CD4-positive, alpha-beta T cell treated with Interleukin-6 at 100 ng/mL for 8 hours (primary cell): ENCODE measurements around the gene SERPINA6.
"Not testable (repeated sequence)": the region's sequence is repeated elsewhere in the genome, so short reads cannot be mapped to it uniquely, and the experiment has no call there.

Experiments used
- DNase-seq: peaks from one replicate; pipeline ENCODE4 v3.0.0-alpha.2; 2020; ENCODE audit warnings: mixed read lengths, low spot score

Gene SERPINA6

DNA sequence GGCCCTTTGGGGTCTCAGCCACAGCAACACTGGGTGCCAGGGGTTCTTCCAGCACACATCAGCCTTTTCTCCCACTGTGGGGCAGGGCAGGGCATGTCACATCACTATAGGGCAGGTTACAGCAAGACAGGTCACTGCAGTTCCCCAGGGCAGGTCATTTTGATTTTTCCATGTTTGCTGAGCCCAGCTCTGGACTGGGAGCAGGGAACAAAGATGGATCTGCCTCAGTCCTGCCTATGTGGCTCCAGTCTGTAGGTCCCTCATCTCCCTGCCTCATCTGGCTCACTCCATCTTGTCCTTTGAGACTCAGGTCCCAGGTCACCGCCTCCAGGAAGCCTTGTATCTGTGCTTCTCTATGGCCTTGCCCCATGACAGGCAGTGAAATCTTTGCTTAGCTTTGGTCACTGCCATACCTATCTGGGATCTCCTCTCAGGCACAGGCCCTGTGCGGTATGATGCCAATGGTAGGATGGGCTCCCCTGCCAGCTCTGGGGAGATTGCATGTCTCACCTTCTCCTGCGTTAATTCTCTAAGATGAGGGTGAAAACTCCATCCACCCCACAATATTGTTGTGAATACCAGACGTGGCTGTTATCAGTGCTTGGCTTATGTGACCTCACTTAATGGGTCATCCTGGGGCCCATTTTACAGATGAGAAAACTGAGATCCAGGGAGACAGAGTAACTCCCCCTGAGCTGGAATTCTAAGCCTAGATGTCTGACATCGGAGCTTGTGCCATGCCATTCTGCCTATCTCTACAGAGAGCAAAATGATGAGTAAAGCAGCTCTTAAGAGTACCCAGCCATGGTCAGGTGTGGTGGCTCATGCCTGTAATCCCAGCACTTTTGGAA lies 1.5 kb downstream of the SERPINA6 start:
- DNase-seq = no peak

DNA sequence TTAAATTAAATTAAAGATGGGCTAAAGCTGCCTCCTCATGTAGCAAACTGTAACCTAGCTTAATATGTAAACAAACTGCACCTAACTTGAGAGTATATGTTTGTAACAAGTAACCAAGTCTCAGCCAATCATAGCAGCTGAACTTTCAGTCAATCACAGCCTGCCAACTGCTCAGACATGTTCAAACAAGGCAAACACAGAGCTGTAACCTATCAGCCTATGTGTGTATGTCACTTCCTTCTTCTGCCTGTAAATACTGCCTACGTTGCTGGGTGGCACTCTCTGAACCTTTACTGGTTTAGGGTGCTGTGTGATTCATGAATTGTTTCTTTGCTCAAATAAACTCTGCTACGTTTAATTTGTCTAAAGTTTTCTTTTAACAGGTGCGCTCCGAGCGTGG lies 2.9 kb downstream of the SERPINA6 start:
- DNase-seq = no peak

DNA sequence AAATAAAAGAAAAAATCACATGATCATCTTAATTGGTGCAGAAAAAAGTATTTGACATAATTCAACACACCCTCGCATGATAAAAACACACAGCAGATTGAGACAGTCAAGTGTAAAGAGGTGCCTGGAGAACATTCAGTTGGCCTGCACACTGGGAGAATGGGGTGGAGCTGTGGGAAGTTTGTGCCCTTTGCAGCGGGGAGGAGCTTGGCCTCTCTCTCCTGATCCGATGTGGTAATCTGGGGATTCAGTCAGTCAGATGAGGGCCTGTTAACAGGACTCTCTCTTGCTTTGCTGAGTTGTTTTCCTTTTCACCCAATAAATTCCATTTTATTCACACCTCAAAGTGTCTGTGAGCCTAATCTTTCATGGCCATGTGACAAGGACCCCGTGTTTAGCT lies 5.9 kb downstream of the SERPINA6 start:
- no peak for DNase-seq

DNA sequence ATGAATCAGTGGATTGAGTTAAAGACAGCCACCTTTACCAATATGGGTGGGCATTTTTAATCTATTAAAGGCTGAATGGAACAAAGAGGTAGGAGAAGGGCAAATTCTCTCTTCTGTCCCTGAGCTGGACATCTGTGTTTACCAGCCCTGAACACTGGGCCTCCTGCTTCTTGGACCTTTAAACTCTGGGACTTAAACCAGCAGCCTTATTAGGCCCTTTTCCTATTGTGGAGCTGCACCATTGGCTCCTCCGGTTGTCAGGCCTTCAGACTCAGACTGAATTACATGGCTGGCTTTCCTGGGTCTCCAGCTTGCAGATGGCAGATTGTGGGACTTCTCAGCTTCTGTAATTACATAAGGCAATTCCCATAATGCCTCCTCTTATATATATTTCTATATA lies 6.4 kb downstream of the SERPINA6 start:
- no peak for DNase-seq

DNA sequence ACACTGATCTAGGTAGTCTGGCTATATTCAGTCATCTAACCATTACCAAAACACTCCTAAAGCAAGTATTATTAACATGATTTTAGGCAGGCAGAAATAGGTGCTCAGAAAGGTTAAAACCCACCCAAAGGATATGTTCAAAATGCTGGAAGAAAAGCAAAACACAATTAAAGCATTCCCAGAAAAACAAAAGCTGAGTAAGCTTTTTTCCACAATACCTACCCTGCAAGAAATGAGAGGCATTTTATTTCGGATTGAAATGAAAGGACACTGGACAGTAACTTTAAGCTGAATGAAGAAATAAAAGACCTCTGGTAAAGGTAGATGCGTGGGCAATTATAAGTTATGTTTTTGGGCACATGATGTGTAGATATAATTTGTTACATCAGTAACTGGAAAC lies 8.2 kb downstream of the SERPINA6 start:
- DNase-seq = no peak

DNA sequence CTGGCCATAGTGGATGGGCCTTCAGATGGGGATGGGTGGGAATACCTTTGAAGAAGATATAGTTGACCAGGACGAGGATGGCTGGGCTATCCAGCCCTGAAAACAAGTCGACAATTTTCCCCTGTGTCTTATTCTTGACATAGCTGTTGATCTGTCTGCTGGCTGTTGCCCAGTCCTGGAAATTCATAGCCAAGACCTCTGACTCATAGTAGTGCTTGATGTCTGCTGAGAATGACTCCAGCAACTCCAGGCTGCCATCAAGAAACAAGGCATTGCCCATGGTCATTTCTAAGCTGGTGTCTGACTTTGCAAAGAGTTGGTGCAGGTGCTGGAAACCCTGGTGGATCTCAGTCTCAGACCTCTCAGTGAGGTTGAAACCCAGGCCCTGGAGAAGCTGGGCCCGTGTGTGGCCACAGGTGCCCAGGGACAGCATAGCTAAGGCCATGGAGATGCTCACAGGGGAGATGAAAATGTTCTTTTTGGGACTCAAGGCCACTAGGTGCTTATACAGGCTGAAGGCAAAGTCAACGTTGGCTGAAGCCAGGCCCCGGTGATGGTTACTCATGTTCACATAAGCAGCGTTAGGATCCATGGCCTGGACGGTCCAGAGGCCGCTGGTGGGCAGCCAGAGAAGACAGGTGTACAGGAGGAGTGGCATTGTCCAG lies 9.0 kb downstream of the SERPINA6 start:
- no peak for DNase-seq

DNA sequence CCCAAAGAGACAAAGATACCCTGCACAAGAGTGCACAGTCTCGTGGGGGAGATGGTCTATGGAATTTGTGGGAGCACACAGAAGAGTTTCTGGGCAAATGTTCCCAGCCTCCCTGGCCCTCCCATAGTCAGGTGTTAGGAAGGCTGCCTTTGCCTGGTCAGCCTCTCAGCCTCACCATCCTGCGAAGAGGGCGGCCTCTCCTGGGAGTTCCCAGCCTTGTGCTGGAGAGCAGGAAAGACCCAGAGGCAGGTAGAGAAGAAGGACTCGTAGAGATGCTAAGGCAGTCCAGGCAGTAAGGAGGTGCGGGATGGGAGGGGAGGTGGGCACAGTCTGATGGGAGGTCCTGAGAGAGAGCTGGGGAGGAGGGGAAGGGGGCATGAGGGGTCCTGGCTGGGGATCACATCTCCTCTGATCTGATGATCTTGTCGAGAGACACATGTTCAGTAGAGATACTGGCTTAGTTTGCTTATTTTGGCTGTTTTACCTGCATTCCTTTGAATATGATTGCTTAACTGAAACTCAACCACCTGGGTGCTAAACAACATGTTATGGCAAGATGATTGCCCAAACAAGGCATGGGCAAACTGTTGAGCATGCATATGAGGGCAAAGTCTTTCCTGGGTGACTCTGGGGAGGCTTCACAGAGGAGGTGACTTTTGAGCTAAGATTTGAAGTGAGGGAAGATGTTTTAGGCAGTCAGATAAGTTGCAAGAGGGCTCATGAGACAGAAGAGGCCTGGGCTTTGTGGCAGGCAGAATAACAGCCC lies 10.5 kb downstream of the SERPINA6 start:
- no peak for DNase-seq

DNA sequence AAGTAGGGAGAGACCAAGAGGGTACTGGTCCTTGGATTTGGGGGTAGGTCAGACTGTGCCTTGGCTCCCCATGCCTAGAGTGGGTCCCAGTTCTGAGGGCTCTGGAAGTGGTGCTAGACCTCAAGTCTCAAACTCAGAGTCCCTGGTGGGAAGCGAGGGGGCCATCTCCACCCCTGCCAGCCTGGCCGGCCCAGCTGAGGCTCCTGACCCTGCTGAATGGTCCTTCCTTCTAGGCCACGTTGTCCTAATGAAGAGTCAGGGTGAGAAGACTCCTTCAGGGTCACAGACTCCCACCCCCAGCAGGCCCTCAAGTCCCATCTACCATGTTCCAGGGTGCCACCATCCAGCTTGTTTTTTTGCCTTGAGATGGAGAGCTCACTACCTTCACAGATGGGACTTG lies 12.9 kb downstream of the SERPINA6 start:
- DNase-seq = no peak

DNA sequence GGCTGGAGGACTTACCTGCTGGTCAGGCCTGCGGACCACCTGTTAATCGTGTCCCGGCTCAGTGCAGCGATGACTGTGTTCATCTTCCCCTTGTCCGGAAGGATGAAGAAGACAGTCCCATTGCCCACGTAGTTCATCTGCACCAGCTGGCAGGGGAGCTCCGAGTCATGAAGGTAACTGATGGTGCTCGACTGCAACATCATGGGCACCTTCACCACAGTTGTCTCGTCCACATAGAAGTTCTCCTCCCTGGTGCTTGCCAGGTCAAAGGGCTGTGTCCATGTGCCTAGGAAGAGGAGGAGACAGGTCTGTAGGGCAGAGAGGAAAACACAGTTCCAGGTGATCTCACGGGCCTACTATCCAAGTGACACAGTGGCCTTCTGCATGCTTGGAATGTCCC lies 13.4 kb downstream of the SERPINA6 start:
- DNase-seq = no peak

DNA sequence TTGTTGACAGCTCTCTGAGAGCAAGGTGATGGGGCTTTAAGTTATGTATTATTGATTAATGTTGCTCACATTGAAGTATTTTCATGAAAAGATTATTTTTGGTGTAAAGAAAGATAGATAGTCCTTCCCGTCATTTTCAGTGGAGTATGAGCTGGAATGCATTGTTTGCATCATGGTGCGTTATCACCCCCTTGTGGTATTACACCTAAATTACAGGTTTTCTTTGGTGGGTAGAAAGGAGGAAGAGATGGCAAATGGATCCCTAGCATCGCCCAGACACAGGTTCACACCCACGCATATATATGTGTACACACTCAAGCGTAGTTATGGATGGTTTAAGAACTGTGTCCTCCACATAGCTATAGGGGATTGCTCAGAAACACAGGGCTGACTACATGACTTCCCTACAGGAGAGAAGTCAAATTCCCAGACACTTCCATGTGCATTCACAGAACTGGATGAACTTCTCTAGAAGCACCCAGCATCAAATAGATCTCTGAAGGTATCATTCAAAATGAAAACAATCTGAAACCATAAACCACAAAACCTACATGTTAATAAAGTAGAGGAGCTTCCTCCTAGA lies 15.6 kb downstream of the SERPINA6 start:
- DNase-seq = no peak

DNA sequence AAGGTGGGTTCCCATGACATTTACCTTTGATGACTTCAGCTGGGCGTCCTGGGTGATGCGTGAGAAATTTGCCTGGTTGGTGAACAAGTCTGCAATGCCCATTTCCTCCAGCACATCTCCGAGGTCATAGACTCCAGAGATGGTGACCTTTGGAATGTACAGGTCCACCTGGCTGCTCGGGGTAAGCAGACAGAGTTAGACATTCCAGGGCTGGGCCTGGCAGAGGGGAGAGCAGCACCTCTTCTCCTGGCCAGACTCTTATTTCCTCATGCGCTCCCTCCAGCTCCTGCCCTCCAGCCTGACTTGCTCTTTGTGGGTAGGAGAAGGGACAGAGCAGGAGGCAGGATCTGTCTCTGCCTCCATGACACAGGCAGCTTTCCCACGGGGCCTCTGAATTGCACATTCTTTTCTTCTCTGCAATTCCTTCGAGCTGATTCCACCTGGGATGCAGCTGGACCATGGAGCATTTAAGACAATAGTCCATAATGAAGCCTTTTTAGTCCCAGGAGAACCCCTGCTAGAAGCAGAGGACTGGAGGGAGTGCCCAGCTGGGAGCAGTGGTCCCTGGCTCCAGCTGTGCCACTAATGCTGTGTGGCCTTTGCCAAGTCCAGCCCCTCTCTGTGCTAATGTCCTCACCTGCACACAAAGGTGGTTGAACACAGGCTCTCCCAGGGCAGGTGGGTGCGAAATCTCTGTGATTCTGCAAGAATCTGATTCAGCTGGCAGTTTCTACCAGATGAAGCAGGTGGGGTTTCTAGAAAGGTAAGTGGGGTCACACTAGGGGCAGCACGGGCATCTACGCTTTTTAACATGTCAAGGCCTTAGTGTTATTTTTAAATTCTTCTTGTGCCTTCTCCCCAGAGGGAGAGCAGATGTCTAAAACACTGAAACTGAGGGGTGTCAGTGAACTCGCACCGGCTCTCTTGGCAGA lies 16.8 kb downstream of the SERPINA6 start:
- DNase-seq = no peak

DNA sequence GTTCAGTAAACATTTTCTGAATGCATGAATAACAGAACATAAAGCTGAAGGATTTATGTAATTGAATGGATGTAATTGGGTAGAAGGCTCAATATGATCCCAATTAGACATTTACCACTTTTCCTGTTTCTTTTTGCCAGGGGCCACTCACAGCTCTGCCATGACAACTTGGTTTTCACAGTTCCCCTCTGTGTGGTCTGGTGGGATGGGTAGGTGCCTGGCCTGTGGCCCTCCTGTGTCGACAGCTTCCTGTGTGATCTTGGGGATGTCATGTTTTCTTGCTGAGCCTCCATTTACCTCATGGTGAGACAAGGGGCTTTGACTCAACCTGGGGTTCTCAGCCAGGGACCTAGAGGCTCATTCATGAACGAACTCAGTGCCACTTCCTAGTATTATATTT lies 17.5 kb downstream of the SERPINA6 start:
- DNase-seq = no peak

DNA sequence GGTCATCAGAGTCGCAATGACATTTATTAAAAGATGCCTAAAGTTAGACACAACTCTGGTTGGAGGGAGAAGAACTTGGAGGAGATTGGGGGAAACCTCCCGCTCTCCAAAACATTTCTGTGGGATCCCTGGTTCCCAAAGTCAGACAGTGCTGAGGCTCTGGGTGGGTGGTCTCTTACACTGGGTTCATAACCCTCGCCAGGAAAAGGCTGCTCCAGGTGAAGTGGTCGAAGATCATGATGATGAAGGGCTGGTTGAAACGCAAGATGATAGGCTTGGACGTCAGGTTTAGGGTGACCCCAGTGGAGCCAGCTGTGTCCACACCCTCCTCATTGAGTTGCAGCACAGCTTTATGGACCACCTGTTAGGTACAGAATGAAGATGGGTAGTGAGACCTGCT lies 18.9 kb downstream of the SERPINA6 start:
- DNase-seq = no peak

DNA sequence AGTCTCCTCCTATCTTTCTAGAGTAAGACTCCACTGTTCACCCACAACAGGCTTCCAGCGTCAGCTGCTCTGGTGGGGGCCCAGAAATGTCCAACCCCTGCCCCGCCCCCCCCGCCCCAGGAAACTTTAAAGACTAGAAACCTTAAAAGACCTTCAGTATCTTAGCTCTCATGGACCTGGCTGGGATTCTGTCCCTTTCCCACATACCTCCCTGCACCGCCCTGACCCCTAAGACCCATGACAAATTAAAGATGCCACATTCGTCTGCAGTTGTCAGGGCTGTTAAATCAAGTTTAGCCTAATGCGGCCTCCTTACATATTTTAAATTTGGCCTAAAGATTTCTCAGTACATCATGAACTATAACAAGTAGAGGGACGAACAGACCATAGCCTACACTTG lies 20.0 kb downstream of the SERPINA6 start:
- DNase-seq = no peak

DNA sequence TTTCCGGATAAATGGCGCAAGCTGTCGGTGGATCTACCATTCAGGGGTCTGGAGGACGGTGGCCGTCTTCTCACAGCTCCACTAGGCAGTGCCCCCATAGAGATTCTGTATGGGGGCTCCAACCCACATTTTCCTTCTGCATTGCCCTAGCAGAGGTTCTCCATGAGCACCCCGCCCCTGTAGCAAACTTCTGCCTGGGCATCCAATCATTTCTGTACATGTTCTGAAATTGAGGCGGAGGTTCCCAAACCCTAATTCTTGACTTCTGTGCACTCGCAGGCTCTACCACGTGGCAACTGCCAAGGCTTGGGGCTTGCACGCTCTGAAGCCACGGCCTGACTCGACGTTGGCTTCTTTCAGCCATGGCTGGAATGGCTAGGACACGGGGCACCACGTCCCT lies 25.0 kb downstream of the SERPINA6 start:
- DNase-seq = no peak

DNA sequence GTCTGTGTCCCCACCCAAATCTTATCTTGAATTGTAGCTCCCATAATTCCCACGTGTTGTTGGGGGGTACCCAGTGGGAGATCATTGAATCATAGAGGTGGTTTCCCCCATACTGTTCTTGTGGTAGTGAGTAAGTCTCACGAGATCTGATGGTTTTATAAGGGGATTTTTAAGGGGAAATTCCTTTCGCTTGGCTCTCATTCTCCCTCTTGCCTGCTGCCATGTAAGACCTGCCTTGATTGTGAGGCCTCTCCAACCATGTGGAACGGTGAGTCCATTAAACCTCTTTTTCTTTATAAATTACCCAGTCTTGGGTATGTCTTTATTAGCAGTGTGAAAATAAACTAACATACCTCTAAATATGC lies 27.0 kb downstream of the SERPINA6 start:
- DNase-seq = not testable (repeated sequence)

DNA sequence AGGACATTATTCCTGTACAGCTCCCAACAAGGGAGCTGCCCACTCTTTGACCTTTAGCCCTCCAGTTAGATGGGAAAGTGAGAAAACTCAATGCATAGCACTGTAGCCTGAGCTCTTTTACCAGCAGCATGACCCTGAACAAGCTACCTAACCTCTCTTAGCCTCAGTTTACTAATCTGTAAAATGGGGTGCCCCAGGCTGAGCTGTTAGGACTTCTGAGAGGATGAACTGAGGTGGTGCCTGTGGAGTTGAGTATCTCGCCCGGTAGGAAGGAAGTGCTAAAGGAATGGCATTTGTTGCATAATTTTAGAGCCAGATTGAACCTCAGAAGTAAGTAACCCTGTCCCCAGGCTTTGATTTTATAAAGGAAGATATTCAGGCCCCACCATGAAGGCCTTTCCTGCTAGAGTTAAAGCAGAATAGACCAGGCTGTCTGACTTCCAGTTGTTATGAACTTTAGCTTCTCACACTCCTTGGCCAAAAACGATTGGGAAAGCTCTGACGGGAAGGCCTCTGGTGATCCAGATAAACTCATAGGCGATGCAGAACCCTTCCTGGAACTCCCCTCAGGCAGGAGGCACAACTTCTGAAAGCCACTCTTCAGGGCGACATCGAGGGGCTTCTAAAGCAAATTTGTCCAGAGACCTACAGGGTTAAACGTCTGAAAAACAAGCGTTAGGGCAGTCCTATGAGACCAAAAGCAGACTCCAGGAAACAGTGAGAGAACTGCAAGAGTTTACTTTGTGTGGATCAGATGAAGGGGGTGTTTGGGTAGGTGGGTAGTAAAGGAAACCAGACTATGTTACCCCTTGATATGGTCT lies 27.6 kb downstream of the SERPINA6 start:
- no peak for DNase-seq

DNA sequence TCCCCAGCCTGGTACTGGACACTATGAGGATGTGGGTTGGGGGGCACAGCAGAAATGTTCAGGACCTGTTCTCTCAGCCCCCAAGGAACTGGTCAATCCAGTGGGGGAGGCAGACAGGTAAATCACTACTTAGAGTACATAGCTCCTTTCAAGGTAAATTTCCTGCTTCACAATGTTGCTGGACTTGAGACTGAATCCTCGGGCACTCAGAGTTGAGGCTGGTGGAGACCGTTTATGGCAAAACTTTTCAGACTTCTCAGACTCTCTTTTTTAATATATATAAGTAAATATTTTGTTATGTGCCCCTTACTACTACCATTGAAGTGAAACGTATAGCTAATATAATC lies 29.6 kb downstream of the SERPINA6 start:
- DNase-seq = no peak

DNA sequence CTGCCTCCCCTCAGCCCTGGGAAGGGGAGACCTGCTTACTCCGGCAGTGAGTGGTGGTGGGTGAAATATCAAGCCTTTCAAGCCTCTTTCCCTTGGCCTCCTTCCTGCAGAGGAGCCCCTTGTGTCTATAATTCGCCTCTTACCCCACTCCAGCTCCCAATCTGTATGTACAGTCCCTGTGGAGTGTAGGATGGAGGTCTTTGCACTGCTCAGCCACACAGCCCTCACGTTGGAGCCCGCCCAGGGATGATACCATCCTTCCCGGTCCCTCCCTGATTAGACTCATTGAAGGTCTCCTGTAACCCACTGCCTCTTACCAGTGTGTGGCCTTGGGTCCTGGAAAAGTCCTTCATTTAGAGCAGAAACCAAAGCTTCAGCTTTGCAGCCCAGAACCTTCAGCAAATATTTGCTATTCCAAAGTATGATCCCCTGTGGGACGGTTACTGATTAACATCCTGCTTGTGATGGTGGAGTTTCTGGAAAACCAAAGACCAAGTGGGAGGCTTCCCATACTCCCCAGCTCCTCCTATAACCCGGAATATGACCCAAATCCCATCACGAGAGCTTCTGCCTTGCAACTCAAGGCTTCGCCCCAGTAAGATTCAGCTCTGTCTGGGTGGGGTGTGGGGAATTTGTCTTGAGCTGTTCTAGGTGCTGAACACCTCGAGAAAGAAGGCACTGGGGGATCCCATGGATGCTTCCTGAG lies 30.1 kb downstream of the SERPINA6 start, which contains the start of gene SERPINA10:
Gene SERPINA10 (minus strand): TSS at position 397 of the 706 bp plus-strand sequence. CDS start 2,675 bp downstream, outside the sequence.
- no peak for DNase-seq

DNA sequence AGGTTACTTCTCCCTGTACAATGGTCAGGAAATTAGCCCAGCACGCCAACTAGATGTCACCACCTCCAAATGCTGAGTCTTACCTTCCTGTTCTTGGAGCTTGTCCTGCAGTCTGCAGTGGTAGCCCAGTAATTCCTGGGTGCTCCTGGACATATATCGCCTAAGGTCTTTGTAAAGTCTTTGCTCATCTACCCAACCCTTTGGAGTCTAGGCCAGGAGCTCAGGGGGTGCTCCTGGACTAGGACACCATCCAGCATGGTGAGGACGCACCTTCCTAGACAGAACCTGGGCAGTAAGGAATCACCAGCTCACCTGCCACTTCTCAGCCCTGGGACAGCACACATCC lies 30.6 kb downstream of the SERPINA6 start:
- no peak for DNase-seq
